Neural cell (in vitro differentiated cells): Measurements from ENCODE around the gene FRY.

ENCODE experiments used
- EZH2 ChIP-seq: fragments of 200-600, 300-800 bp; shearing (Covaris generic), sonication (generic); IDR thresholded peaks from 2 replicates; pipeline ENCODE4 v1.6.1; 2014; ENCODE audit warnings: antibody characterized with exemption, low read length, borderline replicate concordance, mild to moderate bottlenecking; ENCODE audit not compliant: insufficient read depth, poor library complexity, severe bottlenecking
- TAF1 ChIP-seq: IDR thresholded peaks from 2 replicates; pipeline ENCODE4 v1.6.1; 2012; ENCODE audit warnings: low read depth
- TF ChIP-seq, protein P1 (sequence below): fragments of 450-650 bp; IDR thresholded peaks from 2 replicates; pipeline ENCODE4 v1.5.1; 2014; ENCODE audit warnings: antibody characterized with exemption, mild to moderate bottlenecking, moderate library complexity; ENCODE audit not compliant: poor library complexity, severe bottlenecking

DNA sequence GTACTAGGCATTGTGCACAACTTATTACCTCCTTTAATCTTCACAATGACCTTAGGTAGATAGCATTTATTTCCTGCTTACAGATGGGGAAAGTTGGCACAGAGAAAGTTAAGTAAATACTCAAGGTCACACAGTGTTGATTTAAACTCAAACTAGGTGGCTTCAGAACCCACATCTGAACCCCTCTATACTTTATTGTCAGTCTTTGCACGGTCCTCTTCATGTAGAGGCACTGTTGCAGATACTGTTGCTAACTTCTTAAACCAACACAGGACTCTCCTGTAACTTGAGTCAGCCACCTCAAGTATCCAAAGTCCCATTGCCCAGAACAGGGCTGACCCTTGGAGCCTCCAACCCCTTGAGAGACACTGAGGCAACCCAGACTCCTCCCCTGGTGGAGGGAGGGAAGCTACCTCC is 48.8 kb downstream of the FRY start:
- TF ChIP-seq EZH2 = no peak
- TF ChIP-seq, protein P1, sequence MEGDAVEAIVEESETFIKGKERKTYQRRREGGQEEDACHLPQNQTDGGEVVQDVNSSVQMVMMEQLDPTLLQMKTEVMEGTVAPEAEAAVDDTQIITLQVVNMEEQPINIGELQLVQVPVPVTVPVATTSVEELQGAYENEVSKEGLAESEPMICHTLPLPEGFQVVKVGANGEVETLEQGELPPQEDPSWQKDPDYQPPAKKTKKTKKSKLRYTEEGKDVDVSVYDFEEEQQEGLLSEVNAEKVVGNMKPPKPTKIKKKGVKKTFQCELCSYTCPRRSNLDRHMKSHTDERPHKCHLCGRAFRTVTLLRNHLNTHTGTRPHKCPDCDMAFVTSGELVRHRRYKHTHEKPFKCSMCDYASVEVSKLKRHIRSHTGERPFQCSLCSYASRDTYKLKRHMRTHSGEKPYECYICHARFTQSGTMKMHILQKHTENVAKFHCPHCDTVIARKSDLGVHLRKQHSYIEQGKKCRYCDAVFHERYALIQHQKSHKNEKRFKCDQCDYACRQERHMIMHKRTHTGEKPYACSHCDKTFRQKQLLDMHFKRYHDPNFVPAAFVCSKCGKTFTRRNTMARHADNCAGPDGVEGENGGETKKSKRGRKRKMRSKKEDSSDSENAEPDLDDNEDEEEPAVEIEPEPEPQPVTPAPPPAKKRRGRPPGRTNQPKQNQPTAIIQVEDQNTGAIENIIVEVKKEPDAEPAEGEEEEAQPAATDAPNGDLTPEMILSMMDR = no peak
- TF ChIP-seq TAF1 = no peak
